ENCODE data around the gene NFKBIL1.

The NFKBIL1 gene

GRCh38 chr6:31607317-31607716 is 59.9 kb downstream of the NFKBIL1 start:
- Mint-ChIP-seq H3K4me3 (no peak overlapping the region), H3K27ac (no peak overlapping the region)

More at GRCh38 chr6:31607317-31607716, 59.9 kb downstream of the NFKBIL1 start:
- Mint-ChIP-seq H3K4me1 (ENCODE audit: low read depth) (no peaks in the 10 kb centered on the region), H3K27me3 (no peaks in the 10 kb centered on the region), H3K9me3 (no peaks in the 10 kb centered on the region), H3K36me3 (ENCODE audit: low read depth) (no peaks in the 10 kb centered on the region)
